GM21619 (cell line): ENCODE data around the gene TIMP2.

Experiments
- ATAC-seq: cut with Tn5 transposase; IDR thresholded peaks from one replicate; pipeline ENCODE4 v1.9.1; 2021; ENCODE audit not compliant: unreplicated experiment

TIMP2 gene

DNA sequence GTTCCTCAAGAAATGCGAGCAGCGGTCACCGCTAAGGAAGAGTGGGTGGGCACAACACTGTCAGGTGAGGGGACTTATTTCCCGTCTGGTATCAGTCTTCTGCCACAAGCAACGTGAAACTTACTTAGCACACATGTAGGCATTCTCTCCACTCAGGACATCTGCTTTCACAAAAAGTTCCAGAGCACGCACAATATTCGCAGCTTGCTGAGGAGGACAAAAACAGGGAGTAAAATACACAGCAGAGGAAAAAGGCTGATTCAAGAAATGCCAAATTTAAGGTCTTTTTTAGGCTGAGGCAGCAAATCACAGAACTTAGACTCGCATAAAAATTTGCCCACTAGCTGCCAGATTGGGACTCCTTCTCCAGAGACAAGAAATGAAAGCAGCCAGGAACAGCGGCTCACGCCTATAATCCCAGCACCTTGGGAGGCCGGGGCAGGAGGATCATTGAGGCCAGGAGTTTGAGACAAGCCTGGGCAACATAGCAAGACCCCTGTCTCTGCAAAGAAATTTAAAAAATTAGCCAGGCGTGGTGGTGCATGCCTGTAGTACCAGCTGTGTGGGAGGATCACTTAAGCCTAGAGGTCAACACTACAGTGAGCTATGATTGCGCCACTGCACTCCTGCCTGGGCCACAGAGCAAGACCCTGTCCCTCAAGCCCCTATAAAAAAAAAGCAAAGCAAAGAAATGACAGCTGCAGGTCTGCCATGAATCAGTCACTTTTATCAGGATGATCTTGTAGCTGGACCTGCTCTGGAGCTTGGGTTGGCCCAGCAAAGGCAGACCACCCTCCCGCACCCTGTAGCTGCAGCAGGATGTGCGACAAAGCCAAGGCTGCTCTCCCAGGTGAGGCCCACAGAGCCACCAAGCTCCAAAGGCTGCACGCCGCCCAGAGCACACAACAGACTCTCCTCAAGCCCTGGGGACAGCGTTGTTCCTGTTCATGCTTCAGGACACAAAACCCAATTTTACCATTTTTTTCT lies 105.1 kb downstream of the TIMP2 start:
- ATAC-seq, result no peak

DNA sequence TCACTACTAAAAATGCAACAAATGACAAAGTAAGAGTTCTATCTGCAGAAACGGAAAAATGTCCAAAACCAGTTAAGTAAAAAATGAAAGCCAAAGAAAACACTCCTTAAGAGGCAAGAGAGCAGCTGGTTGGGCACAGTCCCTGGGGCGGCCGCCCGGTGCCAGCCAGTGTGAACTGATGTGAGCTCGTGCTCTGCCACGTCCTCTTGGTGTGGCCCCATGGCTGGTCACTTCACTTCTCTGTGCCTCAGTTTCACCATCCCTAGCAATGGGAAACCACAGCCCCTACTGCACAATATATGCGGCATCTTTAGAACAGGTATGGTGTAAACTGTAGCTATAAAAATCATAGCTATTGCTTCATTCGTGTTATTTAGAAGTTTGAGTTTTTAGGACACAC lies 105.8 kb downstream of the TIMP2 start:
- ATAC-seq, result no peak

DNA sequence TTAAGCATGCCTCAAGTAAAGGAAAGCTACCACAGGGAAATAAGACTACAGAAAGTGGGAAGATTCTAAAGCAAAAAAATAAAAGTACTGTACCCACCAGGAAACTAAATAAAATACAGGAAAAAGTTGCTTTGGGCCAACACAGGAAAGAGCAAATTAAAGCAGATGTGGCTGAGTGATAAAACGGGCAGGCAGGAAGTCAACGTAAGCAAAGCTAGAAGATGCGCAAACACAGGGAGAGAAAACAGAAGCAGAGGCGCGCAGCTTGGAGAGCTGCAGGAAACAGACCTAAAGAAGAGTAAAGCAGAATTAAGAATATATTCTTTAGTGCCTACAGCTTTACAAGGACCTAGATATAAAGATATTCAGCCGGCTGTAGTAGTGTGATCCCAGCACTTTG lies 106.3 kb downstream of the TIMP2 start:
- no peak for ATAC-seq

DNA sequence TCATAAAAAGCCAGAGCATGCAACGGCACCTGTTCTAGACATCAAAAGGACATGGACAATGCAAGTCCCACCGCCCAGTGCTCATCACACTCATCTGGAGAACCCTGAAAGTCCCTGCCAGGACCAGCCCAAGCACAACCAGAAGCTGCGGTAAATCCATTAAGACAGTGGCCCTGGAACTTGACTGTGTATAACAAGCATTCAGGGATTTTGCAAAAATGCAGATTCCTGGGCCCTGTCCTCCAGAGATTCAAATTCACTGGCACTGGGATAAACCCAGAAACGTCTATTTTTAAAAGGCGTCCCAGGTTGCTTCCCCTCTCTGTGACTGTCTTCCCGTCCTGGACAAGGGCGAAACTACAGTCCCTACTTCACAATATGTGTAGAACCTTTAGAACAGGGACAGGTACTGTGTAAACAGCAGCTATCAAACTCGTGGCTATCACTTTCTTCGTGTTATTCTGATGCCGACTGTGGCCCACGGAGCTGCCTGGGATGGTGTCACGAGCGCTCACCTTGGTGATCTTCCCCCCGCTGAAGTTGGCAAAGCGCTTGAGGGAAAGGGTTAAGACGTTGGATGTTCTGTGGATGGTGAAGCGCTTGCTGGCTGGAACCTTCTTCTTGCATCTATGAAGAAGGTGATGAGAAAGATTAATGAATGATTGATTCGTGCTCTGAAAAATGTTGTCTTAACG lies 106.9 kb downstream of the TIMP2 start:
- ATAC-seq, result no peak

DNA sequence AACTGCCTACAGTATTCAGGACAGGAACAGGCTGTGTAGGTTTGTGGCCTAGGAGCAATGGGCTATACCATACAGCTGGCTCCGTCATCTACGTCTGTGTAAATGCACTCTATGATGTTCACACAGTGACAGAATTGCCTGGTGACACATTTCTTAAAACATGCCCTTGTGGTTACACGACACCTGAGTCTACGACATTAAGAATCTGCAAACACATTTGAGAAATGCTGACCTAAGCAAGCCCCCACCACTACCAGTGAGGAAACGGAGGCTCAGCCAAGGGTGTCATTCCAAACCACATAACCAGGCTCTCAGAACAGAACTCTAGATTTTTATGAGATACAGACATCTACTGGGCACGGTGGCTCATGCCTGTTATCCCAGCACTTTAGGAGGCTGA lies 108.1 kb downstream of the TIMP2 start:
- ATAC-seq, result no peak

DNA sequence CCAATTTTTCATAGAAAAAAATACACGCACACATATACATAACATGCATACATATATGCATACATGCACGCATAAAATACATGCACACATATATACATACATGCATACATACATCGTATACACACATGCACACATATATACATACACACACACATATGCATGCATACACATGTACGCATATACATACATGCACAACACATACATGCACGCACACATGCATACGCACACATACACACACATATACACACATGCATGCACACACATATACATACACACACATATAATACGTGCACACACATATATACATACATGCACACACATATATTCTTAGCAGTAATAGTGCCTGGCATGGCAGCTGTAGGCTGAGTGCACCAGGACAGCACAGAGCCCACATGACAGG lies 109.5 kb downstream of the TIMP2 start:
- no peak for ATAC-seq

DNA sequence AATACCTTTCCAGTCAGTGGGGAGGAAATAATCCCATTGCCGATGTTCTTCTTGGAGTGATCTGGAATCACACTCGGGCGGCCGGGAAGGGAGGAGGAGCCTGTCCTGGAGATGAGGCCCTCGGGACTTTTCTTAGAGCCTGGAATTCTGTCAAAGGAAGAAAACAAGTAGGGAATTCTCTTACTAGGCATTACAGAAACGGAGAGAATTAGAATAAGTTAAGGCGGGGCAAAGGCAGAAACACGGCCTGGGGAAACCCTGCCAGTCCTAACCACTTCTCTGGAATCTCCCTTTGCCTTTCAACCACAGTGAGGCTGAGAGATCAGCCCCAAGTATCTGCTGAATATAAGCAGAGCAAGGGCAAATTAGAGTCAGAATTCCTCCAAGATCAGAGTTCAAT lies 112.3 kb downstream of the TIMP2 start:
- ATAC-seq, result no peak

DNA sequence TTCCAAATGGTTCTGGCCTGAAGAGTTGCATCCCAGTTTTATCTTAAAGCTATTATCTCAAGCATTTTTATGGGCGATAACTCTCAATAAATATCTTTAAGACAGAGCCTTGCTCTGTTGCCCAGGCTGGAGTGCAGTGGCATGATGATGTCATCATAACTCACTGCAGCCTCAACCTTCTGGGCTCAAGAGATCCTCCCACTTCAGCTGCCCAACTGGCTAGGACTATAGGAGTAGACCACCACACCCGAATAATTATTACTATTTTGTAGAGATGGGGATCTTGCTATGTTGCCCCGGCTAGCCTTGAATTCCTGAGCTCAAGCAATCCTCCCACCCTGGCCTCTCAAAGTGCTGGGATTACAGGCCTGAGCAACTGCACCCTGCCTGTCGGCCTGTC lies 117.0 kb downstream of the TIMP2 start:
- ATAC-seq, result no peak

DNA sequence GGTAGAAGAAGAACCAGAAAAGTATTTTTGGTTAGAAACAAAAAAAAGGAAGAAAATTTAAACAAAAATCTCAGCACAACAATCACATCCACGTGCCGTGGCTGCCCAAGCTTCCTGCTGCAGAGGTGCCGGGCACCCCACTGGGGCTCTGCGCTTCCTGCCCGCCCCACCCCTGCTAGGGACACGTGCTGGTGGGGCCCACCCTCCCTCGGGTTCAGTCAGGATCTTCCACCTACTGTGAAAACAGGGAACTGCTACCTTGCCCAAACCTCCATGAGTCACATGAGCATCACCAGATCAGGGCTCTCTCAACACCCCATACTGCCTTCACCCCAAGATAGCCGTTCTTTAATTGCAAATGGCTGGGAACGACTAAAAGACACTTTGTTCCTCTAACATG lies 118.7 kb downstream of the TIMP2 start:
- no peak for ATAC-seq

DNA sequence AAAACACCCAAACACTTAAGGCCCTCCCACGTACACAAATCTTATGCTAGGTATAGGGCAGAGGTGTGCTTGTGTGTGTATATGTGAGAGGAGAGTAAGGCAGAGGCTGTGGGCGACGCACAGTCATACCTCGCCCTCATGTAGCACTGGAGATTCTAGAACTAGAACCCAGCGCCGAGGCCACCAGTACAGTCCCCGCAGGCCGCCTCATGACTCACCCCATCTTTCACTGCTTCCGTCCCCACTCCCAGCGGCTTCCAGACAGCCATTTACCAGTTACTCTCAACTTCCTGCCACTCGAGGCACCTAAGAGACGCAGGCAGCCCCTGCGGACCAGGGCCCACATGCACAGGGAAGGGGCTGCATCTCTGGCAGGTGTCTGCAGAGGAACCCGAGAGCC lies 119.9 kb downstream of the TIMP2 start:
- ATAC-seq, result no peak

DNA sequence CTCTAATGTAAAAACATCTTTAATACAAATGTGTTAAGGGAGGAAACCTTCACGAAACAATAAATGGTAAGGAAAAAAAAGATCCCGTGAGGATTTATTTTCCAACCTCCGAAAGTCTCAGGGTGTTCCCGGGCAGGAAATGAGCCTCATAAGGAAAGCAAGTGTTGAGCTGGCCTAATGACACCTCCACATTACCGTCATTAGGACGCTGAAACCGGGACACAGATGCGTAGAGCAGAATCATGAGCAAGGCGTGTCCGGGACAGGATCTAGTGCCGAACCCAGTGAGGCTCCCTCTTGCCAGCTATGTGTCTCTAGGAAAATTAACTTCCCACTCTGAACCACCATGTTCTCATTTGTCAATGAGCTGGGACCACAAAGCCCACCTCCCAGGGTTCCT lies 120.4 kb downstream of the TIMP2 start:
- ATAC-seq, result no peak

DNA sequence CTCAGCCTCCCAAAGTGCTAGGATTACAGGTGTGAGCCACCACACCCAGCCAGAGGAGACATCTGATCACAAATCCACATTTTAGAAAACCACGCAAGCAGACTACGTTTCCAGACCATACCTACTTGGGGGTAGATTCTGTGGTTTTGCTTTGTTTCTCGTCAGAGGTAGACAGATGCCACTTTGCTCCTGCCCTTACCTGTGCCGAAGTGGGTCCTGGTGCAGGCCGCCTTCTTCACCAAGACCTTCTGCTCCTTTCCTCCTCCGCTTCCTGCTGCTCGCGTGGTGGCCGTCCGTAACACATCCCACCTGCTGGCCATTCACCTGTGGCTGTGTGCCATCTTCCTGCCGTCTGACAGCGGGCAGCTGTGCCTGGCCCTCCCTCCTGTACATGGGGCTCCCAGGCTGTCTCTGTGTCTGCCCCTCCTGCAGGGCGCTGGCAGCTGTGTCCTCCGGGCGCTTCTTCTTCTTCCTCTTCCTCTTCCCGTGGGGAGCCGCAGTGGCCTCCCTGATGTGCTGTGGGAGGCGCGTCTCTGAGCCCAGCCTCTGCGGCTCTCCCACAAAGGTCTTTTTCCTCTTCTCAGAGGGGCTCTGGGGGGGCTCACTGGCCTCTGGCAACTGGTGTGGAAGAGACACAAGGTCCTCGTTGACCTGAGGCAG lies 121.9 kb downstream of the TIMP2 start:
- no peak for ATAC-seq
